IMR-90 (cell line): Measurements from ENCODE around the gene MAP2K2. TPM values are rescaled to one million over a fixed set of nuclear protein-coding genes. Genes with fewer than 3 reads are reported as not detected.

ENCODE experiments used
- ATAC-seq: fragments of 200-7000 bp; cut with Tn5 transposase; 2 replicates; pipeline ENCODE4 v1.9.1; 2020; ENCODE audit warnings: low read depth, mild to moderate bottlenecking, moderate library complexity
- BruUV-seq: library from RNA; stranded (reverse); fragments of 400-500 nt; replicated peaks from 2 replicates; lab custom pipeline; 2021; lab: Mats Ljungman, UMichigan
- CTCF ChIA-PET: fragments of 300-600 bp; formaldehyde crosslinking; extraction: SDS; loops from one replicate; lab custom pipeline; 2021; ENCODE audit warnings: antibody characterized with exemption; lab: Yijun Ruan, JAX
- POLR2A ChIA-PET: fragments of 300-600 bp; sonication (Branson Sonifier 250); formaldehyde crosslinking; loops from one replicate; lab custom pipeline; 2022; ENCODE audit warnings: antibody characterized with exemption; ENCODE audit not compliant: unreplicated experiment; lab: Charles Lee
- DNase-seq: peaks from one replicate; pipeline ENCODE4 v3.0.0; 2013
- H2AFZ ChIP-seq: replicated peaks from 2 replicates; pipeline ENCODE3; 2013; ENCODE audit warnings: low read length, mild to moderate bottlenecking; ENCODE audit not compliant: poor library complexity
- H2AK5ac ChIP-seq: 2 replicates; pipeline ENCODE4 v1.6.1; 2013; ENCODE audit warnings: low read depth, low read length, inconsistent platforms
- H2AK9ac ChIP-seq: replicated peaks from 2 replicates; pipeline ENCODE3; 2013; ENCODE audit warnings: mild to moderate bottlenecking, low read depth, low read length, moderate library complexity; ENCODE audit not compliant: poor library complexity
- H2BK120ac ChIP-seq: 2 replicates; pipeline ENCODE4 v1.6.1; 2013; ENCODE audit warnings: low read depth, low read length, inconsistent platforms
- H2BK15ac ChIP-seq: 3 replicates; pipeline ENCODE4 v1.6.1; 2013; ENCODE audit warnings: low read depth, low read length, inconsistent platforms
- H2BK20ac ChIP-seq: 2 replicates; pipeline ENCODE4 v1.6.1; 2013; ENCODE audit warnings: low read depth, mild to moderate bottlenecking, inconsistent platforms, low read length, moderate library complexity
- H2BK5ac ChIP-seq: 2 replicates; pipeline ENCODE4 v1.6.1; 2013; ENCODE audit warnings: mild to moderate bottlenecking, low read depth, low read length, inconsistent platforms; ENCODE audit not compliant: poor library complexity, severe bottlenecking
- H3K14ac ChIP-seq: replicated peaks from 2 replicates; pipeline ENCODE4 v1.6.1; 2013; ENCODE audit warnings: low read depth, low read length, inconsistent platforms
- H3K18ac ChIP-seq: 2 replicates; pipeline ENCODE4 v1.6.1; 2013; ENCODE audit warnings: low read depth, low read length, control low read depth
- H3K23ac ChIP-seq: 2 replicates; pipeline ENCODE4 v1.6.1; 2013; ENCODE audit warnings: low read depth, low read length, inconsistent platforms
- H3K27ac ChIP-seq: 2 replicates; pipeline ENCODE4 v1.5.1; 2013; ENCODE audit warnings: mild to moderate bottlenecking, control low read depth, low read length; ENCODE audit not compliant: insufficient read depth
- H3K27me3 ChIP-seq: 2 replicates; pipeline ENCODE4 v1.6.1; 2013; ENCODE audit warnings: low read length; ENCODE audit not compliant: control insufficient read depth, insufficient read depth
- H3K36me3 ChIP-seq: 2 replicates; pipeline ENCODE4 v1.6.1; 2013; ENCODE audit warnings: low read length, mixed read lengths; ENCODE audit not compliant: control insufficient read depth, insufficient read depth
- H3K4ac ChIP-seq: 2 replicates; pipeline ENCODE4 v1.6.1; 2013; ENCODE audit warnings: low read depth, low read length, inconsistent platforms
- H3K4me1 ChIP-seq: 2 replicates; pipeline ENCODE4 v1.6.1; 2013; ENCODE audit warnings: low read length, mixed read lengths; ENCODE audit not compliant: control insufficient read depth, insufficient read depth
- H3K4me2 ChIP-seq: 2 replicates; pipeline ENCODE4 v1.6.1; 2013; ENCODE audit warnings: low read depth, mild to moderate bottlenecking, control low read depth, low read length, moderate library complexity
- H3K4me3 ChIP-seq: 2 replicates; pipeline ENCODE4 v1.5.1; 2013; ENCODE audit warnings: low read depth, mild to moderate bottlenecking, control low read depth, low read length, moderate library complexity; ENCODE audit not compliant: insufficient read depth
- H3K56ac ChIP-seq: 2 replicates; pipeline ENCODE4 v1.6.1; 2013; ENCODE audit warnings: low read length, inconsistent platforms; ENCODE audit not compliant: insufficient read depth; ENCODE audit errors: extremely low read depth
- H3K79me1 ChIP-seq, 2 experiments: 2 replicates each; pipeline ENCODE4 v1.6.1; 2013; ENCODE audit warnings: low read length in 2 of 2, inconsistent platforms in 1 of 2, low read depth in 1 of 2
- H3K9ac ChIP-seq: 2 replicates; pipeline ENCODE4 v1.6.1; 2013; ENCODE audit warnings: low read depth, low read length, control low read depth
- H3K9me1 ChIP-seq: 2 replicates; pipeline ENCODE4 v1.6.1; 2013; ENCODE audit warnings: low read length, inconsistent platforms; ENCODE audit not compliant: insufficient read depth
- H3K9me3 ChIP-seq: 2 replicates; pipeline ENCODE4 v1.6.1; 2013; ENCODE audit warnings: low read length; ENCODE audit not compliant: control insufficient read depth, insufficient read depth
- H4K20me1 ChIP-seq: 2 replicates; pipeline ENCODE4 v1.6.1; 2013; ENCODE audit warnings: low read length, inconsistent platforms; ENCODE audit not compliant: insufficient read depth
- H4K5ac ChIP-seq: 2 replicates; pipeline ENCODE4 v1.6.1; 2013; ENCODE audit warnings: mild to moderate bottlenecking, low read depth, low read length, control low read depth
- H4K8ac ChIP-seq, 2 experiments: 2 replicates each; pipeline ENCODE4 v1.6.1; 2013; ENCODE audit warnings: low read depth in 2 of 2, low read length in 2 of 2, control low read depth in 1 of 2, inconsistent platforms in 1 of 2
- H4K91ac ChIP-seq: 2 replicates; pipeline ENCODE4 v1.6.1; 2013; ENCODE audit warnings: low read depth, low read length, inconsistent platforms; ENCODE audit not compliant: insufficient read depth
- CEBPB ChIP-seq: IDR thresholded peaks from 2 replicates; pipeline ENCODE4 v1.6.1; 2012; ENCODE audit warnings: low read depth, low read length, improper control_type of control experiment
- FOS ChIP-seq: fragments of 150-350 bp; IDR thresholded peaks from 2 replicates; pipeline ENCODE4 v1.6.1; 2016; ENCODE audit warnings: low read depth, low read length
- MAZ ChIP-seq: IDR thresholded peaks from 2 replicates; pipeline ENCODE4 v1.6.1; 2012; ENCODE audit warnings: low read depth, mild to moderate bottlenecking, low read length, improper control_type of control experiment, moderate library complexity, borderline replicate concordance
- MXI1 ChIP-seq: IDR thresholded peaks from 2 replicates; pipeline ENCODE4 v1.6.1; 2012; ENCODE audit warnings: low read depth, mild to moderate bottlenecking, low read length, moderate library complexity, borderline replicate concordance
- NFE2L2 ChIP-seq: fragments of 150-350 bp; IDR thresholded peaks from 2 replicates; pipeline ENCODE4 v1.6.1; 2016; ENCODE audit warnings: low read depth, mild to moderate bottlenecking, low read length
- RAD21 ChIP-seq: IDR thresholded peaks from 2 replicates; pipeline ENCODE4 v1.6.1; 2012; ENCODE audit warnings: low read length, improper control_type of control experiment
- RCOR1 ChIP-seq: IDR thresholded peaks from 2 replicates; pipeline ENCODE4 v1.6.1; 2012; ENCODE audit warnings: mild to moderate bottlenecking, low read length, improper control_type of control experiment; ENCODE audit not compliant: insufficient replicate concordance
- RFX5 ChIP-seq: IDR thresholded peaks from 2 replicates; pipeline ENCODE4 v1.8.0; 2012; ENCODE audit warnings: low read depth, mild to moderate bottlenecking, low read length, moderate library complexity
- WGBS, 2 experiments: methylation state at CpG; one replicate each; pipeline versions ENCODE4 v1.1.5 to v1.1.7; 2013; ENCODE audit warnings: missing lambda C conversion rate in 2 of 2; ENCODE audit not compliant: insufficient read length in 1 of 2; ENCODE audit errors: extremely low coverage in 2 of 2; 5-methylcytosine and 5-hydroxymethylcytosine counted together
- dilution Hi-C: fragments of 300-500 bp; cut with HindIII; formaldehyde crosslinking; loops from one replicate; pipeline ENCODE4 v1.14.3; 2018; ENCODE audit warnings: low sequenced_read_pairs; ENCODE audit not compliant: unreplicated experiment
- in situ Hi-C: fragments of 300-500 bp; cut with MboI; formaldehyde crosslinking; loops from 3 replicates; pipeline ENCODE4 v1.14.3; 2019; ENCODE audit warnings: low sequenced_read_pairs, inconsistent platforms, mixed read lengths
- intact Hi-C: fragments of 100-400 bp; cut with micrococcal nuclease; formaldehyde crosslinking; loops from 2 replicates; pipeline ENCODE4 v1.10.0; 2022
- polyA plus RNA-seq, 3 experiments: library from polyadenylated mRNA; depleted of rRNA; stranded (reverse); fragments of >200 nt; gene quantifications; 2 replicates each; pipeline ENCODE4 v1.2.3, GENCODE V29; 2012; ENCODE audit warnings: low replicate concordance in 1 of 3
- total RNA-seq: library from RNA; depleted of rRNA; stranded (reverse); fragments of >200 nt; gene quantifications from 2 replicates; pipeline ENCODE4 v1.2.3, GENCODE V29; 2012
- TF ChIP-seq, protein P1 (sequence below): fragments of 150-350 bp; IDR thresholded peaks from 2 replicates; pipeline ENCODE4 v1.6.1; 2017; ENCODE audit warnings: mild to moderate bottlenecking, antibody characterized with exemption, low read length, low read depth
- TF ChIP-seq, protein P2 (sequence below): fragments of 150-350 bp; IDR thresholded peaks from 2 replicates; pipeline ENCODE4 v1.6.1; 2016; ENCODE audit warnings: low read depth, mild to moderate bottlenecking, low read length, moderate library complexity, borderline replicate concordance
- TF ChIP-seq, protein P3 (sequence below): conservative IDR thresholded peaks from 2 replicates; pipeline ENCODE4 v1.5.1; 2012; ENCODE audit warnings: mild to moderate bottlenecking, low read depth, low read length, improper control_type of control experiment

The MAP2K2 gene
- total and polyA plus RNA-seq, 2 of the 4 experiments (the other 2 are of a cell fraction): 115 to 151 TPM

DNA sequence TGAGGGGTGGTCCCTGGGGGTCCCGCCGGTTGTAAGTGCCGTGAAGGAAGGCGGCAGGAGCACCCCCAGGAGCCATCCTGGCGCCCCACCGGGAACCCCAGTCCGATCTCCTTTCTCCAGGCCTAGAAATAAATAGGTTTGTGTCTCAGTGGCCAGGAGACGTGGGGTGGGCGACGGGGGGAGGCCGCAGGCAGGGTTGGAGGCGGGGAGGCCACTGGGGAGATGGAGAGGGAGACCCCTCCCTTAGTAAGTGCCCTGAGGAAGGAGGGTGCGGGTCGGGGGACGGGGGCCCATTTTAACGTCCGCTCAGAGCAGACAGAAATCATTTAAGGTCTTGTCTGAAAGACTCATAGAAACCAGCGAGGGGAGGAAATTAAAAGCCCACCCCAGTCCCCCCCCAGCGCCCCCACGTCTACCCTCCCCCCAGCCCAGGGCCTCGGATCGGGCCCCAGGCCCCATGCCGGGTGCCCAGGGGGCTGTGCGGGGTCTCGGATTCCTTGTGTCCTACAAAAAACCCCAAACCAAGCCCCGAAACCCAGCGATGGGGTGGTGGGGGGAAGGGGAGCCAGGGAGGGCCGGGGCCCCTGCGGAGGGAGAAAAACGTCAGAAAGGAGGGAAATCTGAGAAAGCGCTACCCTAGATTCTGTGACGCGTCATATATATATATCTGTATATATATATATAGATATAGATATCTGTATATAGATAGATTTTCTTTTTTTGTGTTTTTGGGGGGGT lies 76.8 kb downstream of the MAP2K2 start:
- TF ChIP-seq MXI1 (no peak), MAZ (no peak), RFX5 (no peak), RCOR1 (no peak), FOS (no peak), CEBPB (no peak), NFE2L2 (no peak), RAD21 (no peak)
- TF ChIP-seq, protein P1, sequence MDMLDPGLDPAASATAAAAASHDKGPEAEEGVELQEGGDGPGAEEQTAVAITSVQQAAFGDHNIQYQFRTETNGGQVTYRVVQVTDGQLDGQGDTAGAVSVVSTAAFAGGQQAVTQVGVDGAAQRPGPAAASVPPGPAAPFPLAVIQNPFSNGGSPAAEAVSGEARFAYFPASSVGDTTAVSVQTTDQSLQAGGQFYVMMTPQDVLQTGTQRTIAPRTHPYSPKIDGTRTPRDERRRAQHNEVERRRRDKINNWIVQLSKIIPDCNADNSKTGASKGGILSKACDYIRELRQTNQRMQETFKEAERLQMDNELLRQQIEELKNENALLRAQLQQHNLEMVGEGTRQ: no peak
- TF ChIP-seq, protein P2, sequence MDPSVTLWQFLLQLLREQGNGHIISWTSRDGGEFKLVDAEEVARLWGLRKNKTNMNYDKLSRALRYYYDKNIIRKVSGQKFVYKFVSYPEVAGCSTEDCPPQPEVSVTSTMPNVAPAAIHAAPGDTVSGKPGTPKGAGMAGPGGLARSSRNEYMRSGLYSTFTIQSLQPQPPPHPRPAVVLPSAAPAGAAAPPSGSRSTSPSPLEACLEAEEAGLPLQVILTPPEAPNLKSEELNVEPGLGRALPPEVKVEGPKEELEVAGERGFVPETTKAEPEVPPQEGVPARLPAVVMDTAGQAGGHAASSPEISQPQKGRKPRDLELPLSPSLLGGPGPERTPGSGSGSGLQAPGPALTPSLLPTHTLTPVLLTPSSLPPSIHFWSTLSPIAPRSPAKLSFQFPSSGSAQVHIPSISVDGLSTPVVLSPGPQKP: no peak
- TF ChIP-seq, protein P3, sequence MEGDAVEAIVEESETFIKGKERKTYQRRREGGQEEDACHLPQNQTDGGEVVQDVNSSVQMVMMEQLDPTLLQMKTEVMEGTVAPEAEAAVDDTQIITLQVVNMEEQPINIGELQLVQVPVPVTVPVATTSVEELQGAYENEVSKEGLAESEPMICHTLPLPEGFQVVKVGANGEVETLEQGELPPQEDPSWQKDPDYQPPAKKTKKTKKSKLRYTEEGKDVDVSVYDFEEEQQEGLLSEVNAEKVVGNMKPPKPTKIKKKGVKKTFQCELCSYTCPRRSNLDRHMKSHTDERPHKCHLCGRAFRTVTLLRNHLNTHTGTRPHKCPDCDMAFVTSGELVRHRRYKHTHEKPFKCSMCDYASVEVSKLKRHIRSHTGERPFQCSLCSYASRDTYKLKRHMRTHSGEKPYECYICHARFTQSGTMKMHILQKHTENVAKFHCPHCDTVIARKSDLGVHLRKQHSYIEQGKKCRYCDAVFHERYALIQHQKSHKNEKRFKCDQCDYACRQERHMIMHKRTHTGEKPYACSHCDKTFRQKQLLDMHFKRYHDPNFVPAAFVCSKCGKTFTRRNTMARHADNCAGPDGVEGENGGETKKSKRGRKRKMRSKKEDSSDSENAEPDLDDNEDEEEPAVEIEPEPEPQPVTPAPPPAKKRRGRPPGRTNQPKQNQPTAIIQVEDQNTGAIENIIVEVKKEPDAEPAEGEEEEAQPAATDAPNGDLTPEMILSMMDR: no peak
- dilution Hi-C loops (no loop called here), in situ Hi-C loops (no loop called here), intact Hi-C loops (no loop called here)
- Histone ChIP-seq H3K23ac (no peak overlapping the region), H3K36me3 (peaks cover 49% of the 10 kb centered on the region), H3K27ac (no peak overlapping the region), H2BK15ac (no peak overlapping the region), H3K18ac (no peak overlapping the region), H3K4me2 (no peak overlapping the region), H2BK5ac (no peak overlapping the region), H3K4me3 (no peak overlapping the region), H2AFZ (no peak overlapping the region), H4K91ac (no peak overlapping the region), H3K4me1 (peaks cover 9% of the 10 kb centered on the region), H3K27me3 (no peaks in the 10 kb centered on the region), H4K8ac (no peak overlapping the region), H2BK120ac (no peak overlapping the region), H3K4ac (no peak overlapping the region), H3K9me1 (peaks cover 5% of the 10 kb centered on the region; the same call in 1 of the 2 replicates), H2BK20ac (no peak overlapping the region), H3K9me3 (no peaks in the 10 kb centered on the region), H2AK9ac (no peak overlapping the region), H3K56ac (no peak overlapping the region), H3K14ac (no peak overlapping the region), H3K79me1 (peaks cover 7 to 59% of the 10 kb centered on the region in 2 experiments), H2AK5ac (no peak overlapping the region), H4K20me1 (peaks cover 83% of the 10 kb centered on the region), H3K9ac (no peak overlapping the region), H4K5ac (no peak overlapping the region)
- ChIA-PET POLR2A (no interaction called here), CTCF (no interaction called here)
- DNase-seq (no peak), ATAC-seq (no peak)
- 74% methylated on average over 3 of the region's 33 CpGs; no CpG with 5 or more reads in 1 of the 2 experiments for WGBS, 2 experiments
- no TSS peak for BruUV-seq
